DND-41 (cell line): Measurements from ENCODE around the gene SERPINA4.

Experiments used
- ATAC-seq: fragments of 200-7000 bp; cut with Tn5 transposase; 3 replicates; pipeline ENCODE4 v1.9.1; 2021; ENCODE audit warnings: low read depth; ENCODE audit not compliant: insufficient read depth
- DNase-seq: peaks from one replicate; pipeline ENCODE4 v3.0.0-alpha.2; 2020
- H2AFZ ChIP-seq: 2 replicates; pipeline ENCODE4 v1.6.0; 2012; ENCODE audit warnings: low read depth, low read length
- H3K27ac ChIP-seq: 2 replicates; pipeline ENCODE4 v1.5.1; 2012; ENCODE audit warnings: low read length, inconsistent platforms
- H3K27me3 ChIP-seq: fragments of 200-600 bp; sonication (generic); 2 replicates; pipeline ENCODE4 v1.6.0; 2012; ENCODE audit warnings: low read length, mild to moderate bottlenecking, inconsistent platforms; ENCODE audit not compliant: insufficient read depth, poor library complexity
- H3K36me3 ChIP-seq: 2 replicates; pipeline ENCODE4 v1.5.1; 2012; ENCODE audit warnings: low read length, inconsistent platforms; ENCODE audit not compliant: insufficient read depth
- H3K4me1 ChIP-seq: 2 replicates; pipeline ENCODE4 v1.5.1; 2012; ENCODE audit warnings: mild to moderate bottlenecking, low read length; ENCODE audit not compliant: insufficient read depth
- H3K4me2 ChIP-seq: 2 replicates; pipeline ENCODE4 v1.6.0; 2012; ENCODE audit warnings: mild to moderate bottlenecking, moderate library complexity, low read length, inconsistent platforms; ENCODE audit not compliant: insufficient read depth
- H3K4me3 ChIP-seq, 2 experiments: fragments of 200-600 bp in 1 of 2; shearing (Covaris generic) in 1 of 2; 2 replicates each; pipeline ENCODE4 v1.5.1; 2012 to 2016; ENCODE audit warnings: inconsistent platforms in 2 of 2, low read length in 2 of 2, mild to moderate bottlenecking in 2 of 2, low read depth in 1 of 2, moderate library complexity in 1 of 2
- H3K79me2 ChIP-seq: 2 replicates; pipeline ENCODE4 v1.6.0; 2012; ENCODE audit warnings: low read length, inconsistent platforms; ENCODE audit not compliant: insufficient read depth
- H3K9ac ChIP-seq: 2 replicates; pipeline ENCODE4 v1.6.0; 2012; ENCODE audit warnings: low read depth, mild to moderate bottlenecking, inconsistent platforms, low read length, moderate library complexity
- H3K9me3 ChIP-seq: 2 replicates; pipeline ENCODE4 v1.5.1; 2012; ENCODE audit warnings: low read length, moderate library complexity, mild to moderate bottlenecking, inconsistent platforms; ENCODE audit not compliant: insufficient read depth, severe bottlenecking
- H4K20me1 ChIP-seq: 2 replicates; pipeline ENCODE4 v1.6.0; 2012; ENCODE audit warnings: low read length; ENCODE audit not compliant: insufficient read depth
- EZH2 ChIP-seq: IDR thresholded peaks from 3 replicates; pipeline ENCODE4 v1.6.1; 2012; ENCODE audit warnings: borderline replicate concordance, low read depth, mild to moderate bottlenecking, moderate library complexity, low read length, inconsistent platforms; ENCODE audit not compliant: severe bottlenecking
- TF ChIP-seq, protein P1 (sequence below): IDR thresholded peaks from 2 replicates; pipeline ENCODE4 v1.5.1; 2012; ENCODE audit warnings: borderline replicate concordance, low read length, moderate library complexity, mild to moderate bottlenecking; ENCODE audit not compliant: poor library complexity, severe bottlenecking; ENCODE audit errors: extremely low read depth

Gene SERPINA4

DNA sequence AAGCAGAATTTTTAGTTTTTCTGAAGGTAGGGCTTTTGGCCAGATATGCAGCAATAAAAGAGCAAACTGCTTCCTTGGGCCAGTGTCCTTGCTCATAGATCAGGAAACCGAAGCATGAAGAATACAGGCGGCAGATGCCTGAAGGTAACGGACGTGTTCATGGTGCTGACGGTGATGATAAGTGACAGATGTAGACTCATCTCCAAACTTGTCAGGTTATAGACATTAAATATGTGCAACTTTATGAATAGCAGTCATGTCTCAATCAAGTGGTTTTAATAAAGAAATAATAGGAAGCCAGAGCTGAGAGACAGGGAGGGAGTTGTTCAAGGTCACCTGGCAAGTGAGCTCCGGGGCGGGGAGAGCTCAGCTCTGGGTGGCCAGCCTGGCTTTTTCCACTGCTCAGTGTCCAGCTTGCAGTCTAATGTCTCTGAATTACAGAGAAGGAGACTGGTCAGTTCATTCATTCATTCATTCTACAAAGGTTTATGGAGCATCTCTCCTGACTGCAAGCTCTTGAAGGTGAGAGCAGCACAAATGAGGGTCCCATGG, 21.0 kb downstream of the SERPINA4 start:
- H3K9ac ChIP-seq: no peak overlapping the region
- H2AFZ ChIP-seq: no peak overlapping the region
- no peak overlapping the region for H3K4me3 ChIP-seq
- no peaks in the 10 kb centered on the region for H4K20me1 ChIP-seq
- no peaks in the 10 kb centered on the region for H3K4me1 ChIP-seq
- TF ChIP-seq, protein P1, sequence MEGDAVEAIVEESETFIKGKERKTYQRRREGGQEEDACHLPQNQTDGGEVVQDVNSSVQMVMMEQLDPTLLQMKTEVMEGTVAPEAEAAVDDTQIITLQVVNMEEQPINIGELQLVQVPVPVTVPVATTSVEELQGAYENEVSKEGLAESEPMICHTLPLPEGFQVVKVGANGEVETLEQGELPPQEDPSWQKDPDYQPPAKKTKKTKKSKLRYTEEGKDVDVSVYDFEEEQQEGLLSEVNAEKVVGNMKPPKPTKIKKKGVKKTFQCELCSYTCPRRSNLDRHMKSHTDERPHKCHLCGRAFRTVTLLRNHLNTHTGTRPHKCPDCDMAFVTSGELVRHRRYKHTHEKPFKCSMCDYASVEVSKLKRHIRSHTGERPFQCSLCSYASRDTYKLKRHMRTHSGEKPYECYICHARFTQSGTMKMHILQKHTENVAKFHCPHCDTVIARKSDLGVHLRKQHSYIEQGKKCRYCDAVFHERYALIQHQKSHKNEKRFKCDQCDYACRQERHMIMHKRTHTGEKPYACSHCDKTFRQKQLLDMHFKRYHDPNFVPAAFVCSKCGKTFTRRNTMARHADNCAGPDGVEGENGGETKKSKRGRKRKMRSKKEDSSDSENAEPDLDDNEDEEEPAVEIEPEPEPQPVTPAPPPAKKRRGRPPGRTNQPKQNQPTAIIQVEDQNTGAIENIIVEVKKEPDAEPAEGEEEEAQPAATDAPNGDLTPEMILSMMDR: no peak
- TF ChIP-seq EZH2: no peak
- no peak overlapping the region for H3K27ac ChIP-seq
- no peaks in the 10 kb centered on the region for H3K79me2 ChIP-seq
- H3K36me3 ChIP-seq: no peaks in the 10 kb centered on the region
- no peaks in the 10 kb centered on the region for H3K27me3 ChIP-seq
- H3K9me3 ChIP-seq: no peaks in the 10 kb centered on the region
- DNase-seq (no peak), ATAC-seq (no peak)
- no peak overlapping the region for H3K4me2 ChIP-seq

DNA sequence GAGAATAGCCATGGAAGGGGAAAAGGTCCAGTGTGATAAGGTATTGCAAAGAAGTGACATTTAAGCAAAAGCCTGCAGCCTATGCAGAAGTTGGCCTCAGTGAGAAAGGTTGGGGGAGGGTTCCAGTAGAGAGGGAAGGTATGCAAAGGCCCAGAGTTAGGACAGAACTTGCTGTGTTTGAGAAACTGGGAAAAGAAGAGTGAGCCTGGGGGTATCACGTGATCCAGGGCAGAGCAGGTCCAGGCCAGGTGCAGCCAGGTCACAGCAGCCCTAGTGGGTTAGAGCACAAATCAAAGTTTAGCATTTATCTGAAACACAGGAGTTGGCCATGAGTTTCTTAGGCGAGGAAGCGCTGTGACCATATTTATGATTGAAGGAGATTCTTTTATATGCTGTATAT, 21.6 kb downstream of the SERPINA4 start:
- no peak overlapping the region for H3K9ac ChIP-seq
- H3K4me3 ChIP-seq: no peak overlapping the region
- no peak overlapping the region for H3K4me2 ChIP-seq
- H3K27ac ChIP-seq: no peak overlapping the region
- DNase-seq: no peak
- TF ChIP-seq, protein P1: no peak
- TF ChIP-seq EZH2: no peak
- no peaks in the 10 kb centered on the region for H3K9me3 ChIP-seq
- H3K36me3 ChIP-seq: no peaks in the 10 kb centered on the region
- H4K20me1 ChIP-seq: no peaks in the 10 kb centered on the region
- H3K27me3 ChIP-seq: no peaks in the 10 kb centered on the region
- ATAC-seq: no peak
- no peaks in the 10 kb centered on the region for H3K79me2 ChIP-seq
- no peaks in the 10 kb centered on the region for H3K4me1 ChIP-seq
- H2AFZ ChIP-seq: no peak overlapping the region

DNA sequence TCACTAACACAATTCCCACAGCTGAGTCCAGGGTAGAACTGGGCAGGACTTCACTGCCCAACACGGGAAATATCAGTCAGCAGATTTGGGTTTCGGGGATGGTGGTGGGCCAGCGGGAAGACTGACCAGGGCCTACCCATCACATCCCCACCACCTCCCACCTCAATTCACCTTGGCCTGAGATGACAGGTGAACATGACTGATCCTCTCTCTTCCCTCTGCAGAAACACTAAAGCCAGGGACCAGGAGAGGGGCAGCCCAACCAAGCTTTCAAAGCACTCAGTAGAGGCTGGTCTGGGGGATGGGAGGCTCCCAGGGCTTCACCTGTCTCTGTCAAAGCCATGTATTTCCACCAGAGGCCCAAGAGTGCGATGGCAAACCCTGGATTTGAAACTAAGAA, 22.3 kb downstream of the SERPINA4 start:
- H3K27me3 ChIP-seq: no peaks in the 10 kb centered on the region
- H4K20me1 ChIP-seq: no peaks in the 10 kb centered on the region
- H2AFZ ChIP-seq: no peak overlapping the region
- H3K79me2 ChIP-seq: no peaks in the 10 kb centered on the region
- H3K4me2 ChIP-seq: no peak overlapping the region
- H3K4me1 ChIP-seq: no peaks in the 10 kb centered on the region
- no peak overlapping the region for H3K9ac ChIP-seq
- no peak overlapping the region for H3K27ac ChIP-seq
- no peak for TF ChIP-seq EZH2
- TF ChIP-seq, protein P1: no peak
- no peak for ATAC-seq
- DNase-seq: no peak
- no peaks in the 10 kb centered on the region for H3K36me3 ChIP-seq
- no peaks in the 10 kb centered on the region for H3K9me3 ChIP-seq
- H3K4me3 ChIP-seq: no peak overlapping the region
